WTC11 (cell line): ENCODE measurements around the gene EPHA6.

Experiments used
- CTCF ChIP-seq: fragments of 200-600 bp; IDR thresholded peaks from 2 replicates; pipeline ENCODE4 v1.8.0; 2022; ENCODE audit warnings: antibody characterized with exemption
- TF ChIP-seq, protein P1 (sequence below): fragments of 250-450 bp; sonication (Bioruptor Pico); IDR thresholded peaks from 2 replicates; pipeline ENCODE4 v1.9.0; 2021; ENCODE audit warnings: mild to moderate bottlenecking

GRCh38 chr3:97059168-97059567 lies 244.8 kb downstream of the EPHA6 start:
- TF ChIP-seq CTCF, result no peak
- TF ChIP-seq, protein P1, sequence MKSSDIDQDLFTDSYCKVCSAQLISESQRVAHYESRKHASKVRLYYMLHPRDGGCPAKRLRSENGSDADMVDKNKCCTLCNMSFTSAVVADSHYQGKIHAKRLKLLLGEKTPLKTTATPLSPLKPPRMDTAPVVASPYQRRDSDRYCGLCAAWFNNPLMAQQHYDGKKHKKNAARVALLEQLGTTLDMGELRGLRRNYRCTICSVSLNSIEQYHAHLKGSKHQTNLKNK, result no peak
